ENCODE data around the gene KRT40.

Gene KRT40
- long read RNA-seq, result 0 reads

DNA sequence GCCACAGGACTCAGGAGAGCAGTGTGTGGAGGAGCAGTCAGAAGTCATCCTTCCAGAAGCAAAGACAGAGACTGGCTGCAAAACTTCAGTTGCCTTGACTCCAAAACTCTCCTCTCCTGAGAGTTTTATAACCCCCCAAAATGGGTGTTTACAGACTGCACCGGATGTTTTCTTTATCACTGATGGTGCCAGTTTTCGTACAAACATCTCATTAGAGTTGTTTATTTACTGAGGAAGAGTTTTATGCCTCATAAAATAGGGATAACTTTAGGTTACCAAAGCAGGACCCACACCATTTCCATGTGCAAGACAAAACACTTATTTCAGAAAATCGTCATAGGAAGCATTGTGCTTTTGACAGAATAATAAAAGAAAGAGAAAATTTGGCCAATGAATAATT, at the start of gene KRT40:
TSS of gene KRT40 (minus strand) at position 101 of the 400 bp plus-strand sequence. CDS start at position 48, 53 bp downstream.
- H3K27ac ChIP-seq (replicated peaks), result no peak within 1 kb of the TSS
- H3K4me3 ChIP-seq (replicated peaks; ENCODE audit: insufficient read depth, low read length), result no peak within 1 kb of the TSS
- H3K27me3 ChIP-seq (ENCODE audit: insufficient read depth, poor library complexity, severe bottlenecking), result peaks cover 4% of the 10 kb centered on the region
- TF ChIP-seq, protein P1, sequence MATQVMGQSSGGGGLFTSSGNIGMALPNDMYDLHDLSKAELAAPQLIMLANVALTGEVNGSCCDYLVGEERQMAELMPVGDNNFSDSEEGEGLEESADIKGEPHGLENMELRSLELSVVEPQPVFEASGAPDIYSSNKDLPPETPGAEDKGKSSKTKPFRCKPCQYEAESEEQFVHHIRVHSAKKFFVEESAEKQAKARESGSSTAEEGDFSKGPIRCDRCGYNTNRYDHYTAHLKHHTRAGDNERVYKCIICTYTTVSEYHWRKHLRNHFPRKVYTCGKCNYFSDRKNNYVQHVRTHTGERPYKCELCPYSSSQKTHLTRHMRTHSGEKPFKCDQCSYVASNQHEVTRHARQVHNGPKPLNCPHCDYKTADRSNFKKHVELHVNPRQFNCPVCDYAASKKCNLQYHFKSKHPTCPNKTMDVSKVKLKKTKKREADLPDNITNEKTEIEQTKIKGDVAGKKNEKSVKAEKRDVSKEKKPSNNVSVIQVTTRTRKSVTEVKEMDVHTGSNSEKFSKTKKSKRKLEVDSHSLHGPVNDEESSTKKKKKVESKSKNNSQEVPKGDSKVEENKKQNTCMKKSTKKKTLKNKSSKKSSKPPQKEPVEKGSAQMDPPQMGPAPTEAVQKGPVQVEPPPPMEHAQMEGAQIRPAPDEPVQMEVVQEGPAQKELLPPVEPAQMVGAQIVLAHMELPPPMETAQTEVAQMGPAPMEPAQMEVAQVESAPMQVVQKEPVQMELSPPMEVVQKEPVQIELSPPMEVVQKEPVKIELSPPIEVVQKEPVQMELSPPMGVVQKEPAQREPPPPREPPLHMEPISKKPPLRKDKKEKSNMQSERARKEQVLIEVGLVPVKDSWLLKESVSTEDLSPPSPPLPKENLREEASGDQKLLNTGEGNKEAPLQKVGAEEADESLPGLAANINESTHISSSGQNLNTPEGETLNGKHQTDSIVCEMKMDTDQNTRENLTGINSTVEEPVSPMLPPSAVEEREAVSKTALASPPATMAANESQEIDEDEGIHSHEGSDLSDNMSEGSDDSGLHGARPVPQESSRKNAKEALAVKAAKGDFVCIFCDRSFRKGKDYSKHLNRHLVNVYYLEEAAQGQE (IDR thresholded peaks at IDR 0.05; ENCODE audit: insufficient replicate concordance, low read depth), result no peak
- TF ChIP-seq SPI1 (IDR thresholded peaks at IDR 0.05; ENCODE audit: borderline replicate concordance, low read depth), result no peak
- DNase-seq (ENCODE audit: low read depth in 1 of 2, low spot score in 1 of 2), result no peak

GRCh38 chr17:41029633-41030245, 45.6 kb upstream of the KRT40 start, which contains the start of gene KRTAP1-4:
TSS of gene KRTAP1-4 (minus strand) at chr17:41030195. CDS start at chr17:41030078, 117 bp downstream.
- no peak for DNase-seq (ENCODE audit: low read depth in 1 of 2, low spot score in 1 of 2)
- Histone ChIP-seq H3K27ac (replicated peaks) (no peak within 1 kb of the TSS), H3K4me3 (replicated peaks; ENCODE audit: insufficient read depth, low read length) (no peak within 1 kb of the TSS), H3K27me3 (ENCODE audit: insufficient read depth, poor library complexity, severe bottlenecking) (peaks cover 3% of the 10 kb centered on the region)
- TF ChIP-seq, protein P1 (IDR thresholded peaks at IDR 0.05; ENCODE audit: insufficient replicate concordance, low read depth), result no peak
- TF ChIP-seq GABPA (IDR thresholded peaks at IDR 0.05; ENCODE audit: low read depth) (no peak), CTCF (IDR thresholded peaks at IDR 0.05; ENCODE audit: insufficient read depth, low read length) (no peak), POLR2AphosphoS5 (IDR thresholded peaks at IDR 0.05; ENCODE audit: low read depth) (no peak), SPI1 (IDR thresholded peaks at IDR 0.05; ENCODE audit: borderline replicate concordance, low read depth) (no peak)

DNA sequence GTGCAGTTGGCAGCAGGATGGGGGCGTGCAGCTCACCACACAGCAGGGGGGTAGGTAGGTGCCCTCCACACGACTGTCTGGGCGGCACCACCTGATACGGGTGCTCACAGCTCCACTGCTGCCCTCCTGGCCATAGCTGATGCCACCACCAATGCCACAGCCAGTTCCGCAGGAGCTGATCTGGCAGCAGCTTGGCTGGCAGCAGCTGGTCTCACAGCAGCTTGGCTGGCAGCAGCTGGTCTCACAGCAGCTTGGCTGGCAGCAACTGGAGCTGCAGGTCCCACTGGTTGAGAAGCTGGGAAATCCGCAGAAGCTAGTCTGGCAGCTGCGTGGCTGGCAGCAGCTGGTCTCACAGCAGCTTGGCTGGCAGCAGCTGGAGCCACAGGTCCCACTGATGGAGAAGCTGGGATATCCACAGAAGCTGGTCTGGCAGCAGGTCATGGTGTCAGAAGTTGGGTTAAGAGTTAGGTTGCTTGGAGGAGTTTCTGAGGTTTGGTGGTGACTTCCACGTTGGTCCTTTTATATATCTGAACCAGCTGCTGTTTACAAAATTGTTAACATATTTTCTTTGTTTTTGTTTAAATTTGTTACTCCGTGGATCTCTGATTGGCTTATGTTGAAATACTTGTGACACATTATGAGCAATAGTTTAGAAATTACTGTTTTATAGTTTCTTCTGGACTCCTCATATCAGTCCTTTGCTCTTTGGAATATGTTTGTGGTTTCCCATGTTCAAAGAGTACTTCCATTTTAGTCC, 42.8 kb upstream of the KRT40 start, which contains the start of gene KRTAP1-5:
TSS of gene KRTAP1-5 (minus strand) at position 494 of the 757 bp plus-strand sequence. CDS start at position 441, 53 bp downstream.
- DNase-seq (ENCODE audit: low read depth in 1 of 2, low spot score in 1 of 2), result no peak
- Histone ChIP-seq H3K27ac (replicated peaks) (no peak within 1 kb of the TSS), H3K27me3 (ENCODE audit: insufficient read depth, poor library complexity, severe bottlenecking) (peaks cover 3% of the 10 kb centered on the region), H3K4me3 (replicated peaks; ENCODE audit: insufficient read depth, low read length) (no peak within 1 kb of the TSS)
- TF ChIP-seq GABPA (IDR thresholded peaks at IDR 0.05; ENCODE audit: low read depth) (no peak), SPI1 (IDR thresholded peaks at IDR 0.05; ENCODE audit: borderline replicate concordance, low read depth) (no peak), CTCF (IDR thresholded peaks at IDR 0.05; ENCODE audit: insufficient read depth, low read length) (no peak), POLR2AphosphoS5 (IDR thresholded peaks at IDR 0.05; ENCODE audit: low read depth) (no peak)
- TF ChIP-seq, protein P1 (IDR thresholded peaks at IDR 0.05; ENCODE audit: insufficient replicate concordance, low read depth), result no peak

All from HL-60 (cell line).